Measurements from ENCODE around the gene PIGQ. TPM values are rescaled to one million over a fixed set of nuclear protein-coding genes. Genes with fewer than 3 reads are reported as not detected.

The PIGQ gene
- total RNA-seq, 2 donors from 2014 or later: 76.5 to 83.1 TPM

DNA sequence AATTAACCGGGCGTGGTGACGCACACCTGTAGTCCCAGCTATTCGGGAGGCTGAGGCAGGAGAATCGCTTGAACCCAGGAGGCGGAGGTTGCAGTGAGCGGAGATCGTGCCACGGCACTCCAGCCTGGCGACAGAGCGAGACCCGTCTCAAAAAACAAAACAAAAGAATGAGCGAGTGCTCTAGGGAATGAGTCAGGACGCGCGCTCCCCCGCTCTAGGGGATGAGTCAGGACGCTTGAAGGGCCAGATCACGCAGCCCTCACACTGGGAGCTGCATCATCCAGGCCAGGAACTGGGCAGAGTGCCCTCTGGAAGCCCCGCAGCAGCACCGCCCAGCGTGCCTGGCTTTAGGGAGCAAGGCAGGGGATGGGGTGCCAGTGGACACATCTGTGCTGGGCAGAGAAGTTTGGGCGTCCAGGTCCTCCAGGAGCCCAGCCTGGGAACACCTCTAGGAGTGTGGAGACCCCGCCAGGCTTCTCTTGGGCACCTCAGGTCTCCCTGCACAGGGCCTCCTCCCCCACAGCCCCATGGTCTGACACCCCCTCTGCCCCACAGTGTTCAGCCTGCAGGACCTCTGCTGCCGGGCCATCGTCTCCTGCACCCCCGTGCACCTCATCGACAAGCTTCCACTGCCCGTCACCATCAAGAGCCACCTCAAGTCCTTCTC, 57.2 kb downstream of the PIGQ start:
- Histone ChIP-seq H3K9me3 (no peaks in the 10 kb centered on the region), H3K4me3 (no peak overlapping the region), H3K27me3 (no peaks in the 10 kb centered on the region), H3K36me3 (replicated peaks in 1 of 2; ENCODE audit: insufficient read depth in 1 of 2, low read depth in 2 of 2) (peaks cover 4 to 7% of the 10 kb centered on the region in 2 donors), H3K27ac (no peak overlapping the region), H3K4me1 (peaks cover 14% of the 10 kb centered on the region)
- WGBS, 2 donors: 96% methylated on average over 24 to 29 of the region's 29 CpGs
- intact Hi-C loops (cut with DNase I): no loop called here
- DNase-seq (peak in 2 of 4 donors; percentile 13 to 14), ATAC-seq (no peak)
- no peak for TF ChIP-seq CTCF (IDR thresholded peaks at IDR 0.05)
- TF ChIP-seq POLR2A (IDR thresholded peaks at IDR 0.05): no peak

- TF ChIP-seq POLR2A (IDR thresholded peaks at IDR 0.05) (no peak), CTCF (IDR thresholded peaks at IDR 0.05) (no peak)
- Histone ChIP-seq H3K4me1 (peaks cover 14% of the 10 kb centered on the region), H3K9me3 (no peaks in the 10 kb centered on the region), H3K4me3 (no peak overlapping the region), H3K27me3 (no peaks in the 10 kb centered on the region), H3K36me3 (replicated peaks in 1 of 2; ENCODE audit: insufficient read depth in 1 of 2, low read depth in 2 of 2) (peaks cover 4 to 7% of the 10 kb centered on the region in 2 donors), H3K27ac (no peak overlapping the region)
- DNase-seq (peak; percentile 36 to 60 (median 46)), ATAC-seq (no peak)
- intact Hi-C loops (cut with DNase I): no loop called here
- WGBS, 2 donors: 83 to 88% methylated on average over 23 to 48 of the region's 50 CpGs
Measured at GRCh38 chr16:627454-628239, 57.9 kb downstream of the PIGQ start.

- peaks cover 4 to 7% of the 10 kb centered on the region in 2 donors for H3K36me3 ChIP-seq (replicated peaks in 1 of 2; ENCODE audit: insufficient read depth in 1 of 2, low read depth in 2 of 2)
- ATAC-seq: no peak
- H3K27me3 ChIP-seq: no peaks in the 10 kb centered on the region
- DNase-seq: peak in 1 of 4 donors; percentile 15
- no peak for TF ChIP-seq CTCF (IDR thresholded peaks at IDR 0.05)
- no peak overlapping the region for H3K27ac ChIP-seq
- H3K4me3 ChIP-seq: no peak overlapping the region
- H3K4me1 ChIP-seq: peaks cover 14% of the 10 kb centered on the region
- H3K9me3 ChIP-seq: no peaks in the 10 kb centered on the region
- 94 to 97% methylated on average over 17 to 25 of the region's 33 CpGs for WGBS, 2 donors
- intact Hi-C loops (cut with DNase I): no loop called here
Measured at GRCh38 chr16:628321-629061, 58.7 kb downstream of the PIGQ start.

GRCh38 chr16:629185-629832, 59.5 kb downstream of the PIGQ start:
- 70 to 78% methylated on average over 15 to 28 of the region's 29 CpGs for WGBS, 2 donors

More at GRCh38 chr16:629185-629832, 59.5 kb downstream of the PIGQ start:
- Histone ChIP-seq H3K36me3 (replicated peaks in 1 of 2; ENCODE audit: insufficient read depth in 1 of 2, low read depth in 2 of 2) (peaks cover 4 to 7% of the 10 kb centered on the region in 2 donors), H3K9me3 (no peaks in the 10 kb centered on the region), H3K4me3 (no peak overlapping the region), H3K27me3 (no peaks in the 10 kb centered on the region), H3K27ac (no peak overlapping the region), H3K4me1 (peaks cover 14% of the 10 kb centered on the region)
- no peak for ATAC-seq
- intact Hi-C loops (cut with DNase I): no loop called here
- peak in 2 of 4 donors; percentile 13 to 21 for DNase-seq
- TF ChIP-seq POLR2A (IDR thresholded peaks at IDR 0.05) (no peak), CTCF (IDR thresholded peaks at IDR 0.05) (no peak)
